Measurements from ENCODE around the gene COX18. TPM values are rescaled to one million over a fixed set of nuclear protein-coding genes. Genes with fewer than 3 reads are reported as not detected.

The COX18 gene
- total RNA-seq, 1 experiment from 2014 or later = 20.5 TPM

GRCh38 chr4:73006286-73006990 is 63.1 kb downstream of the COX18 start:
- H3K14ac ChIP-seq (ENCODE audit: insufficient read depth, low read length) = no peak overlapping the region
- no peak overlapping the region for H4K5ac ChIP-seq (ENCODE audit: insufficient read length, low read depth, low read length)
- no peak overlapping the region for H3K4me2 ChIP-seq (ENCODE audit: insufficient read depth, insufficient read length, low read length)
- H4K91ac ChIP-seq (ENCODE audit: insufficient read length, low read depth, low read length) = no peak overlapping the region
- H3K27ac ChIP-seq (ENCODE audit: insufficient read length, low read depth, low read length) = no peak overlapping the region
- no peaks in the 10 kb centered on the region for H3K9me3 ChIP-seq (ENCODE audit: control insufficient read depth, low read depth, low read length)
- no peaks in the 10 kb centered on the region for H3K23me2 ChIP-seq (ENCODE audit: insufficient read length, low read depth, low read length, poor library complexity, severe bottlenecking)
- H3T11ph ChIP-seq (ENCODE audit: low read length) = no peak overlapping the region
- H4K8ac ChIP-seq (replicated peaks; ENCODE audit: insufficient read length, low read depth, low read length) = no peak overlapping the region
- DNase-seq = no peak
- no peaks in the 10 kb centered on the region for H3K27me3 ChIP-seq (ENCODE audit: insufficient read depth, low read length)
- H3K4ac ChIP-seq (ENCODE audit: low read depth, low read length) = no peak overlapping the region
- H3K56ac ChIP-seq (ENCODE audit: insufficient read length, low read depth, low read length) = no peak overlapping the region
- H3K9me3 Mint-ChIP-seq = no peaks in the 10 kb centered on the region
- H3K36me3 Mint-ChIP-seq (ENCODE audit: insufficient read depth in 1 of 3, low read depth in 3 of 3) = no peaks in the 10 kb centered on the region
- H3K23ac ChIP-seq (ENCODE audit: insufficient read length, low read depth, low read length) = no peak overlapping the region
- H4K20me1 ChIP-seq (ENCODE audit: control insufficient read depth, insufficient read depth, insufficient read length) = no peaks in the 10 kb centered on the region
- no peaks in the 10 kb centered on the region for H3K27me3 Mint-ChIP-seq (ENCODE audit: low read depth)
- H2AK5ac ChIP-seq (ENCODE audit: insufficient read length, low read length) = no peak overlapping the region
- H3K9ac ChIP-seq (ENCODE audit: extremely low read depth, insufficient read length, low read length) = no peak overlapping the region
- no peak overlapping the region for H2BK15ac ChIP-seq (ENCODE audit: low read depth, low read length)
- H2BK12ac ChIP-seq (ENCODE audit: insufficient read length, low read depth, low read length) = no peak overlapping the region
- H3K79me2 ChIP-seq (ENCODE audit: insufficient read depth, low read length) = no peaks in the 10 kb centered on the region
- no peaks in the 10 kb centered on the region for H3K4me1 ChIP-seq (ENCODE audit: insufficient read depth, low read length)
- H3K18ac ChIP-seq (ENCODE audit: insufficient read length, low read depth, low read length) = no peak overlapping the region
- H3K79me1 ChIP-seq (ENCODE audit: insufficient read depth, low read depth, low read length, poor library complexity, severe bottlenecking) = no peaks in the 10 kb centered on the region
- no peak overlapping the region for H3K27ac Mint-ChIP-seq
- no CpG with 5 or more reads among the region's 6 CpGs for WGBS (ENCODE audit: extremely low coverage, insufficient read length, low lambda C conversion rate)
- H2BK5ac ChIP-seq (ENCODE audit: insufficient read length, low read length) = no peak overlapping the region
- peaks cover 0 to 7% of the 10 kb centered on the region in 2 experiments; a peak in 2 of 4 replicates for H3K4me1 Mint-ChIP-seq
- H2AFZ ChIP-seq (ENCODE audit: low read length) = no peak overlapping the region
- TF ChIP-seq, protein P1, sequence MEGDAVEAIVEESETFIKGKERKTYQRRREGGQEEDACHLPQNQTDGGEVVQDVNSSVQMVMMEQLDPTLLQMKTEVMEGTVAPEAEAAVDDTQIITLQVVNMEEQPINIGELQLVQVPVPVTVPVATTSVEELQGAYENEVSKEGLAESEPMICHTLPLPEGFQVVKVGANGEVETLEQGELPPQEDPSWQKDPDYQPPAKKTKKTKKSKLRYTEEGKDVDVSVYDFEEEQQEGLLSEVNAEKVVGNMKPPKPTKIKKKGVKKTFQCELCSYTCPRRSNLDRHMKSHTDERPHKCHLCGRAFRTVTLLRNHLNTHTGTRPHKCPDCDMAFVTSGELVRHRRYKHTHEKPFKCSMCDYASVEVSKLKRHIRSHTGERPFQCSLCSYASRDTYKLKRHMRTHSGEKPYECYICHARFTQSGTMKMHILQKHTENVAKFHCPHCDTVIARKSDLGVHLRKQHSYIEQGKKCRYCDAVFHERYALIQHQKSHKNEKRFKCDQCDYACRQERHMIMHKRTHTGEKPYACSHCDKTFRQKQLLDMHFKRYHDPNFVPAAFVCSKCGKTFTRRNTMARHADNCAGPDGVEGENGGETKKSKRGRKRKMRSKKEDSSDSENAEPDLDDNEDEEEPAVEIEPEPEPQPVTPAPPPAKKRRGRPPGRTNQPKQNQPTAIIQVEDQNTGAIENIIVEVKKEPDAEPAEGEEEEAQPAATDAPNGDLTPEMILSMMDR (conservative IDR thresholded peaks at IDR 0.05) = no peak
- H2BK20ac ChIP-seq (ENCODE audit: low read depth, low read length, poor library complexity, severe bottlenecking) = no peak overlapping the region
- H2BK120ac ChIP-seq (ENCODE audit: low read depth, low read length, poor library complexity, severe bottlenecking) = no peak overlapping the region
- no peak overlapping the region for H3K4me3 Mint-ChIP-seq
